Heart right ventricle (tissue), 16 donors: ENCODE data around the gene EGFL7. TPM values are rescaled to one million over a fixed set of nuclear protein-coding genes. Genes with fewer than 3 reads are reported as not detected.
A peak's percentile ranks its signal among the peaks of the same experiment; 100 is the strongest.

Experiments used
- ATAC-seq, 8 donors: fragments of 200-7000 bp; cut with Tn5 transposase; one replicate each; pipeline ENCODE4 v1.9.1; 2020; ENCODE audit warnings: mild to moderate bottlenecking in 8 of 8, moderate library complexity in 8 of 8, moderate number of reproducible peaks in 1 of 8
- DNase-seq, 2 donors: peaks; one replicate each; pipeline ENCODE4 v3.0.0-alpha.2; 2020
- H3K27ac ChIP-seq, 10 donors: fragments of 200-600 bp; sonication (generic) in 2 of 10; one replicate each; pipeline versions ENCODE4 v1.5.0 to v1.8.0; 2020 to 2022; ENCODE audit warnings: mild to moderate bottlenecking in 3 of 10
- H3K27me3 ChIP-seq, 7 donors: fragments of 200-600 bp; one replicate each; pipeline ENCODE4 v1.8.0; 2021 to 2022; ENCODE audit warnings: mild to moderate bottlenecking in 2 of 7
- H3K36me3 ChIP-seq, 9 donors: fragments of 200-600 bp; sonication (generic) in 1 of 9; one replicate each; pipeline versions ENCODE4 v1.5.0 to v1.8.0; 2020 to 2022; ENCODE audit warnings: mild to moderate bottlenecking in 2 of 9
- H3K4me1 ChIP-seq, 9 donors: fragments of 200-600 bp; sonication (generic) in 1 of 9; one replicate each; pipeline versions ENCODE4 v1.5.0 to v1.8.0; 2020 to 2022; ENCODE audit warnings: mild to moderate bottlenecking in 4 of 9
- H3K4me3 ChIP-seq, 10 donors: fragments of 200-600 bp; sonication (generic) in 2 of 10; one replicate each; pipeline versions ENCODE4 v1.5.0 to v1.8.0; 2020 to 2022; ENCODE audit warnings: mild to moderate bottlenecking in 7 of 10, moderate library complexity in 2 of 10
- H3K9me3 ChIP-seq, 11 donors: fragments of 200-600 bp in 10 of 11; sonication (generic) in 2 of 11; one replicate each; pipeline versions ENCODE4 v1.5.0 to v1.8.0; 2013 to 2022; ENCODE audit warnings: mild to moderate bottlenecking in 2 of 11, control low read depth in 1 of 11, moderate library complexity in 1 of 11
- CTCF ChIP-seq, 9 donors: fragments of 200-600 bp; sonication (generic) in 2 of 9; IDR thresholded peaks; one replicate each; pipeline versions ENCODE4 v1.5.0 to v1.8.0; 2021 to 2022; ENCODE audit warnings: antibody characterized with exemption in 9 of 9, mild to moderate bottlenecking in 5 of 9, moderate library complexity in 1 of 9
- WGBS, 2 donors: extraction: QIAGEN DNeasy Blood & Tissue Kit; methylation state at CpG; one replicate each; pipeline ENCODE4 v1.1.7; 2013; ENCODE audit warnings: inconsistent platforms in 1 of 2; 5-methylcytosine and 5-hydroxymethylcytosine counted together
- intact Hi-C, 10 donors: fragments of 100-400 bp; cut with DNase I; formaldehyde crosslinking; loops; one replicate each; pipeline versions ENCODE4 v1.11.1 to v1.14.2; 2022
- polyA plus RNA-seq, 2 donors: library from polyadenylated mRNA; stranded (reverse); fragments of 200-250 nt; gene quantifications; one replicate each; pipeline ENCODE4 v1.2.3, GENCODE V29; 2013
- total RNA-seq, 10 donors: library from RNA; stranded (reverse); fragmentation: NEBNext Ultra II Directional in 3 of 10; extraction: Animal tissue kit (Norgen Biotek cat#: 25700) in 3 of 10; gene quantifications; one replicate each; pipeline versions ENCODE4 v1.2.1 to v1.2.4, GENCODE V29; 2021 to 2023
- donor health status: Arrhythmogenic right ventricular cardiomyopathy.
- donor health status: ischemic (EF 13 %, LVEDD 7.1; RV severe dilation, severe dysfunction).
- donor health status: healthy with polysubstance abuse.
- donor health status: DM: no; HTN: yes; CAD: no.
- donor health status: DM: no; HTN: no; CAD: no.
- donor health status: ischemic (EF 25% LVEDD 6.9; RV normal size, moderate dysfunction).
- donor health status: ischemic (EF 25% LVEDD 5.7; RV mildly dilated, moderate dysfunction).
- donor health status: healthy.
- donor health status: DM: yes; HTN: yes; CAD: no.
- donor health status: Ischemic cardiomyopathy.
- donor health status: ischemic (EF 35%, LVEDD 5.7; RV mildly dilated, moderate dysfunction).
- donor health status: nonischemic (EF 11% LVEDD 7.7; RV severe dilation, severe dysfunction).
- donor health status: DM: yes; HTN: yes; CAD: no.
- donor health status: PGD.
- donor health status: ischemic (EF 29% LVEDD 5.4; RV normal size, mild dysfunction).
- donor health status: nonischemic (EF 23%, LVEDD 6.1; RV moderate dilation, normal function).

EGFL7 gene
- total and polyA plus RNA-seq, 12 donors, result 68.6 to 377 (median 101) TPM

GRCh38 chr9:136667214-136667939, 4.7 kb downstream of the EGFL7 start:
- ATAC-seq (no peak), DNase-seq (no peak)
- peak overlapping the region; percentile 52 to 79 (median 64) for H3K4me3 ChIP-seq
- peaks cover 0 to 72% (median 0%) of the 10 kb centered on the region in 7 donors for H3K27me3 ChIP-seq
- peaks cover 0 to 33% (median 8%) of the 10 kb centered on the region in 9 donors for H3K4me1 ChIP-seq
- no peak for TF ChIP-seq CTCF (IDR thresholded peaks at IDR 0.05)
- H3K36me3 ChIP-seq, result peaks cover 0 to 84% (median 42%) of the 10 kb centered on the region in 9 donors
- 58 to 64% methylated on average over 21 of the region's 21 CpGs for WGBS, 2 donors
- peak overlapping the region; percentile 64 to 94 (median 81) for H3K27ac ChIP-seq
- H3K9me3 ChIP-seq, result no peaks in the 10 kb centered on the region
- intact Hi-C loops, result no loop called here

- intact Hi-C loops, result no loop called here
- ATAC-seq (peak in 1 of 8 donors; percentile 0), DNase-seq (no peak)
- peak overlapping the region; percentile 64 to 94 (median 81) for H3K27ac ChIP-seq
- TF ChIP-seq CTCF (IDR thresholded peaks at IDR 0.05), result no peak
- H3K4me1 ChIP-seq, result peaks cover 0 to 37% (median 8%) of the 10 kb centered on the region in 9 donors
- H3K9me3 ChIP-seq, result no peaks in the 10 kb centered on the region
- WGBS, 2 donors, result 60 to 65% methylated on average over 40 of the region's 40 CpGs
- H3K27me3 ChIP-seq, result peaks cover 0 to 65% (median 0%) of the 10 kb centered on the region in 7 donors
- peaks cover 0 to 91% (median 48%) of the 10 kb centered on the region in 9 donors for H3K36me3 ChIP-seq
- peak overlapping the region; percentile 52 to 79 (median 64) for H3K4me3 ChIP-seq
Observed at GRCh38 chr9:136667940-136668760, 5.4 kb downstream of the EGFL7 start.

GRCh38 chr9:136668983-136669790, 6.5 kb downstream of the EGFL7 start:
- no peak for TF ChIP-seq CTCF (IDR thresholded peaks at IDR 0.05)
- Histone ChIP-seq H3K9me3 (no peaks in the 10 kb centered on the region), H3K4me1 (peaks cover 0 to 37% (median 8%) of the 10 kb centered on the region in 9 donors), H3K27me3 (peaks cover 0 to 55% (median 0%) of the 10 kb centered on the region in 7 donors), H3K27ac (peak overlapping the region; percentile 64 to 94 (median 81)), H3K4me3 (peak overlapping the region; percentile 38 to 79 (median 63)), H3K36me3 (peaks cover 0 to 89% (median 48%) of the 10 kb centered on the region in 9 donors)
- ATAC-seq, result peak in 3 of 8 donors; percentile 1
- 60 to 66% methylated on average over 23 of the region's 23 CpGs for WGBS, 2 donors
- no peak for DNase-seq
- intact Hi-C loops, result no loop called here
